Measurements from ENCODE around the gene ASB1. TPM values are rescaled to one million over a fixed set of nuclear protein-coding genes. Genes with fewer than 3 reads are reported as not detected.

The ASB1 gene
- total and polyA plus RNA-seq, 7 donors, result 3.5 to 36.0 (median 14.0) TPM

- peaks cover 0 to 21% (median 15%) of the 10 kb centered on the region in 4 donors for H3K4me1 ChIP-seq
- H3K4me3 ChIP-seq, result no peak overlapping the region
- intact Hi-C loops (cut with DNase I), result no loop called here
- H3K9me3 ChIP-seq, result no peaks in the 10 kb centered on the region
- TF ChIP-seq POLR2AphosphoS5 (IDR thresholded peaks at IDR 0.05) (peak in 1 of 4 donors; percentile 56), EP300 (IDR thresholded peaks at IDR 0.05) (no peak)
- no peaks in the 10 kb centered on the region for H3K36me3 ChIP-seq
- 72% methylated on average over 8 of the region's 8 CpGs for WGBS, 2 donors
- DNase-seq, result peak; percentile 90
- H3K27me3 ChIP-seq, result no peaks in the 10 kb centered on the region
- peak overlapping the region; percentile 3 to 66 (median 44) for H3K27ac ChIP-seq
Observed at GRCh38 chr2:238459081-238459629, 32.4 kb downstream of the ASB1 start.

GRCh38 chr2:238461051-238461450, 34.3 kb downstream of the ASB1 start:
- intact Hi-C loops (cut with DNase I), result loop anchor here (5.0 kb wide), 1 partner anchor 89 kb away; no protein-coding TSS in a partner anchor
- DNase-seq, result no peak
- H3K4me1 ChIP-seq, result peaks cover 0 to 21% (median 15%) of the 10 kb centered on the region in 4 donors
- H3K27me3 ChIP-seq, result no peaks in the 10 kb centered on the region
- H3K9me3 ChIP-seq, result no peaks in the 10 kb centered on the region
- TF ChIP-seq EP300 (IDR thresholded peaks at IDR 0.05) (no peak), POLR2A (IDR thresholded peaks at IDR 0.05) (no peak), POLR2AphosphoS5 (IDR thresholded peaks at IDR 0.05) (no peak), CTCF (IDR thresholded peaks at IDR 0.05) (no peak)
- H3K36me3 ChIP-seq, result no peaks in the 10 kb centered on the region
- H3K4me3 ChIP-seq, result no peak overlapping the region
- 89 to 93% methylated on average over 1 of the region's 1 CpG for whole genome bisulfite sequencing, 2 donors
- no peak overlapping the region for H3K27ac ChIP-seq

GRCh38 chr2:238461491-238461890, 34.8 kb downstream of the ASB1 start:
- Histone ChIP-seq H3K27me3 (no peaks in the 10 kb centered on the region), H3K27ac (no peak overlapping the region), H3K9me3 (no peaks in the 10 kb centered on the region), H3K36me3 (no peaks in the 10 kb centered on the region), H3K4me1 (peaks cover 0 to 21% (median 15%) of the 10 kb centered on the region in 4 donors), H3K4me3 (no peak overlapping the region)
- intact Hi-C loops (cut with DNase I), result loop anchor here (5.0 kb wide), 1 partner anchor 89 kb away; no protein-coding TSS in a partner anchor
- no peak for TF ChIP-seq EP300 (IDR thresholded peaks at IDR 0.05)
- TF ChIP-seq POLR2A (IDR thresholded peaks at IDR 0.05), result no peak
- no peak for TF ChIP-seq CTCF (IDR thresholded peaks at IDR 0.05)
- TF ChIP-seq POLR2AphosphoS5 (IDR thresholded peaks at IDR 0.05), result no peak
- WGBS, 2 donors, result 88 to 90% methylated on average over 6 of the region's 6 CpGs
- DNase-seq, result no peak

GRCh38 chr2:238461916-238462315, 35.2 kb downstream of the ASB1 start:
- intact Hi-C loops (cut with DNase I), result loop anchor here (5.0 kb wide), 1 partner anchor 90 kb away; no protein-coding TSS in a partner anchor
- WGBS, 2 donors, result 87 to 91% methylated on average over 6 of the region's 6 CpGs
- no peak for DNase-seq

More at GRCh38 chr2:238461916-238462315, 35.2 kb downstream of the ASB1 start:
- H3K27ac ChIP-seq, result no peak overlapping the region
- TF ChIP-seq POLR2AphosphoS5 (IDR thresholded peaks at IDR 0.05) (no peak), CTCF (IDR thresholded peaks at IDR 0.05) (no peak), EP300 (IDR thresholded peaks at IDR 0.05) (no peak), POLR2A (IDR thresholded peaks at IDR 0.05) (no peak)
- no peaks in the 10 kb centered on the region for H3K27me3 ChIP-seq
- H3K36me3 ChIP-seq, result no peaks in the 10 kb centered on the region
- peaks cover 0 to 21% (median 15%) of the 10 kb centered on the region in 4 donors for H3K4me1 ChIP-seq
- H3K4me3 ChIP-seq, result no peak overlapping the region
- no peaks in the 10 kb centered on the region for H3K9me3 ChIP-seq
